ENCODE measurements around the gene AAK1.
"Not testable (repeated sequence)": the region's sequence is repeated elsewhere in the genome, so short reads cannot be mapped to it uniquely, and the experiment has no call there.

The AAK1 gene

GRCh38 chr2:69677914-69678313, 34.4 kb upstream of the AAK1 start:
- no peak for DNase-seq
- in situ Hi-C loops (cut with HindIII; ENCODE audit: low pct_ligation_motif_present, low sequenced_read_pairs) = no loop called here
- Histone ChIP-seq H3K36me3 (replicated peaks) (no peaks in the 10 kb centered on the region), H3K4me3 (ENCODE audit: low read depth, low read length) (no peak overlapping the region), H3K27ac (no peak overlapping the region), H3K27me3 (replicated peaks) (no peaks in the 10 kb centered on the region)
- TF ChIP-seq, protein P1, sequence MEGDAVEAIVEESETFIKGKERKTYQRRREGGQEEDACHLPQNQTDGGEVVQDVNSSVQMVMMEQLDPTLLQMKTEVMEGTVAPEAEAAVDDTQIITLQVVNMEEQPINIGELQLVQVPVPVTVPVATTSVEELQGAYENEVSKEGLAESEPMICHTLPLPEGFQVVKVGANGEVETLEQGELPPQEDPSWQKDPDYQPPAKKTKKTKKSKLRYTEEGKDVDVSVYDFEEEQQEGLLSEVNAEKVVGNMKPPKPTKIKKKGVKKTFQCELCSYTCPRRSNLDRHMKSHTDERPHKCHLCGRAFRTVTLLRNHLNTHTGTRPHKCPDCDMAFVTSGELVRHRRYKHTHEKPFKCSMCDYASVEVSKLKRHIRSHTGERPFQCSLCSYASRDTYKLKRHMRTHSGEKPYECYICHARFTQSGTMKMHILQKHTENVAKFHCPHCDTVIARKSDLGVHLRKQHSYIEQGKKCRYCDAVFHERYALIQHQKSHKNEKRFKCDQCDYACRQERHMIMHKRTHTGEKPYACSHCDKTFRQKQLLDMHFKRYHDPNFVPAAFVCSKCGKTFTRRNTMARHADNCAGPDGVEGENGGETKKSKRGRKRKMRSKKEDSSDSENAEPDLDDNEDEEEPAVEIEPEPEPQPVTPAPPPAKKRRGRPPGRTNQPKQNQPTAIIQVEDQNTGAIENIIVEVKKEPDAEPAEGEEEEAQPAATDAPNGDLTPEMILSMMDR (IDR thresholded peaks at IDR 0.05; ENCODE audit: low read depth, low read length, missing control alignments) = no peak

GRCh38 chr2:69676146-69676545, 32.6 kb upstream of the AAK1 start:
- H3K4me3 ChIP-seq (ENCODE audit: low read depth, low read length) = no peak overlapping the region
- TF ChIP-seq, protein P1 (IDR thresholded peaks at IDR 0.05; ENCODE audit: low read depth, low read length, missing control alignments) = no peak
- in situ Hi-C loops (cut with HindIII; ENCODE audit: low pct_ligation_motif_present, low sequenced_read_pairs) = no loop called here
- DNase-seq = no peak
- no peak overlapping the region for H3K27ac ChIP-seq
- H3K36me3 ChIP-seq (replicated peaks) = no peaks in the 10 kb centered on the region
- no peaks in the 10 kb centered on the region for H3K27me3 ChIP-seq (replicated peaks)

DNA sequence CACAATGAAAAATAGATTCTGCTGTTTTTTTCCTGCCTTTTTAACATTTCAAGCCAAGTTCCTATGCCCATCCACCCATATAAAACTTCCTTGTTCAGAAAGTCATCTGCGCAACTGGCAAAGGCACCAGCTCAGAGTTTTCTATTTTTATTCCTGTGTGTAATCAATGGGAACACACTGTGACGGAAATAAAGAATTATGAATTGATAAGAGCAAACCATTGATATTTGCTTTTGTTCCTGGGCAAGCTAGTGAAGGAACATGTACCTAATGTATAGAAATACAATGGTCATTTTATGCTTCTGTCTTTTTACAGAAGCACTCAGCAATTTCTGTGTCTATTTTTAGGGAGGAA, 30.8 kb upstream of the AAK1 start:
- in situ Hi-C loops (cut with HindIII; ENCODE audit: low pct_ligation_motif_present, low sequenced_read_pairs) = no loop called here
- Histone ChIP-seq H3K27me3 (replicated peaks) (no peaks in the 10 kb centered on the region), H3K36me3 (replicated peaks) (no peaks in the 10 kb centered on the region), H3K4me3 (ENCODE audit: low read depth, low read length) (no peak overlapping the region), H3K27ac (no peak overlapping the region)
- no peak for DNase-seq
- TF ChIP-seq, protein P1 (IDR thresholded peaks at IDR 0.05; ENCODE audit: low read depth, low read length, missing control alignments) = no peak

DNA sequence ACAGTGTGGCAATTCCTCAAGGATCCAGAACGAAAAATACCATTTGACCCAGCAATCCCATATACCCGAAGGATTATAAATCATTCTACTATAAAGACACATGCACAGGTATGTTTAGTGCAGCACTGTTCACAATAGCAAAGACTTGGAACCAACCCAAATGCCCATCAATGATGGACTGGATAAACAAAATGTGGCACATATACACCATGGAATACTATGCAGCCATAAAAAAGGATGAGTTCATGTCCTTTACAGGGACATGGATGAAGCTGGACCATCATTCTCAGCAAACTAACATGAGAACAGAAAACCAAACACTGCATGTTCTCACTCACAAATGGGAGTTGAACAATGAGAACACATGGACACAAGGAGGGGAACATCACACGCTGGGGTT, 29.6 kb upstream of the AAK1 start:
- H3K27me3 ChIP-seq (replicated peaks); H3K36me3 ChIP-seq (replicated peaks); H3K4me3 ChIP-seq (ENCODE audit: low read depth, low read length); H3K27ac ChIP-seq; in situ Hi-C loops (cut with HindIII; ENCODE audit: low pct_ligation_motif_present, low sequenced_read_pairs); DNase-seq: not testable (repeated sequence)

- TF ChIP-seq, protein P1 (IDR thresholded peaks at IDR 0.05; ENCODE audit: low read depth, low read length, missing control alignments) = no peak
- Histone ChIP-seq H3K27ac (no peak overlapping the region), H3K27me3 (replicated peaks) (no peaks in the 10 kb centered on the region), H3K36me3 (replicated peaks) (no peaks in the 10 kb centered on the region), H3K4me3 (ENCODE audit: low read depth, low read length) (no peak overlapping the region)
- in situ Hi-C loops (cut with HindIII; ENCODE audit: low pct_ligation_motif_present, low sequenced_read_pairs) = no loop called here
- DNase-seq = no peak
These were observed 26.1 kb upstream of the AAK1 start for GRCh38 chr2:69669666-69670065.

DNA sequence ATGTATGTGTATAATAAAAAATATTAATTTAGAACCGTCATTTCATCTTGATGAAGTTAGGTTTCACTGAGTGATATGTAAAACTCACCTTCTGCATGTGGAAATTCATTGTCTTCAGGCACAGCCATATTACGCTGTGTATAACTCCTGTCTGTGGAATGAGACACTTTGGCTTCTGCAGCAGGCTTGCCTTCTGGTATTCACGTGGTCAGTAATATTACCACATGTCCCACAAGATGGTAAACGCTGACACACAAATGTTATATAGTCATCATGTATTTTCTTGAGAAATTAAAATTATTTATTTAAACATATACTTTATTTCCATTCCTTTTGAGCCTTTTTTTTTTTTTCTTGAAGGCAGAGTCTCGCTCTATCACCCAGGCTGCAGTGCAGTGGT, 25.1 kb upstream of the AAK1 start:
- Histone ChIP-seq H3K36me3 (replicated peaks) (no peaks in the 10 kb centered on the region), H3K27me3 (replicated peaks) (no peaks in the 10 kb centered on the region), H3K4me3 (ENCODE audit: low read depth, low read length) (no peak overlapping the region), H3K27ac (no peak overlapping the region)
- DNase-seq = no peak
- TF ChIP-seq, protein P1 (IDR thresholded peaks at IDR 0.05; ENCODE audit: low read depth, low read length, missing control alignments) = no peak
- in situ Hi-C loops (cut with HindIII; ENCODE audit: low pct_ligation_motif_present, low sequenced_read_pairs) = no loop called here
